ENCODE results near the gene SEC61G. TPM values are rescaled to one million over a fixed set of nuclear protein-coding genes. Genes with fewer than 3 reads are reported as not detected.

Gene SEC61G
- total RNA-seq, 2 donors from 2014 or later: 95.1 to 161 TPM

GRCh38 chr7:54712820-54713219 lies 46.2 kb downstream of the SEC61G start:
- Mint-ChIP-seq H3K9me3 (peaks cover 7 to 15% of the 10 kb centered on the region in 2 donors), H3K27ac (no peak overlapping the region)
- ATAC-seq: no peak

DNA sequence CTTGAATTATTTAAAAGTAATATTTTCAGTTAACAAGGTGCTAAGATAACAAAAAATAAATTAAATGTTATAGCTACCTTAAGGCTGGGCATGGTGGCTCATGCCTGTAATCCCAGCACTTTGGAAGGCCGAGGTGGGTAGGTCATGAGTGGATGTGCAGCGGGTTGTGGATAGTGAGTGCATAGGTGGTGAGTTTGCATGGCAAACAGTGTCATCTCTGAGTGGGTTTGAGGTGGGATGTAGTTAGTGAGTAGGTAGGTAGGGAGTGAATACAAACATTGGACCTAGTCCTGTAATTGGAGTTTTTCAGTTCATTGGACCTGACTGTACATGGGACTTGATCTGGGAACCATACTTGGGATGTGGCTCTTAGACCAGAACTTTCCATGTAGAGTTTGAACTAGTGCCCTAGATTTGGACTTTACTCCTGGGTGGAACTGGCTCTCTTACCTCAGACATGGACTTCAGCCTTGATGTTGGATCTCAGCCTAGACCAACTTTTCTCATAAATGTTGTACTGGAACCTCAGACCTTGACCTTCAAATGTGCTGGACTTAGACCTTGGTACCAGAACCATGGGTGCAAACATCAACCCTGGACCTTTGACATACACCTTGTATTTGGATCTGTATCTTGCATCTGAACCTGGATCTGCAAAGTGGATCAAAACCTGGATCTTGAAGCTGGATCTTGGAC lies 47.0 kb downstream of the SEC61G start:
- H3K36me3 Mint-ChIP-seq: peaks cover 6 to 9% of the 10 kb centered on the region in 2 donors
- no peak for ATAC-seq
- H3K9me3 Mint-ChIP-seq: peaks cover 7 to 18% of the 10 kb centered on the region in 2 donors

More at GRCh38 chr7:54712820-54713219, 46.2 kb downstream of the SEC61G start:
- H3K36me3 Mint-ChIP-seq: peaks cover 6 to 7% of the 10 kb centered on the region in 2 donors
- DNase-seq (ENCODE audit: low spot score in 2 of 2): no peak

GRCh38 chr7:54709283-54709682 lies 49.7 kb downstream of the SEC61G start:
- ATAC-seq: no peak
- no peak for DNase-seq (ENCODE audit: low spot score in 2 of 2)

More for the DNA sequence above, 47.0 kb downstream of the SEC61G start:
- no peak for DNase-seq (ENCODE audit: low spot score in 2 of 2)
- no peak overlapping the region for H3K27ac Mint-ChIP-seq

DNA sequence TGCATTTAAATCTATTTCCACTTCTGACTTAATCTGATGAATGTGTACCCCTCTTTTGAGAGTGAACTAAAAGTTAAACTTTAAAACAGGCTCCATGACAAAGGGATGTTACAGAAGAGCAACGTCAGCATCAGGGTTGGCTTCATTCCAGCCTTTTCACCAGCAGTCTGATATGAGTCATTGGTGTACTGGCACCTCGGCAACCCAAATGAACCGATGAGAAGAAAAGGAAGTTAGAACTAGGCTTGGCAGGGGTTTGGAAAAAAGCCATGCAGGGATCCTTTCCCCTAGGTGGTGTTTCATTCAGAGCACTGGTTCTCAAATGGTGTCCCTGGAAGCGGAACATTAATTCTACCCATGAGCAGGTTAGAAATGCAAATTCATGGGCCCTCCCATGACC lies 53.6 kb downstream of the SEC61G start:
- peaks cover 7 to 16% of the 10 kb centered on the region in 2 donors for H3K9me3 Mint-ChIP-seq
- no peak overlapping the region for H3K27ac Mint-ChIP-seq
- peaks cover 6 to 14% of the 10 kb centered on the region in 2 donors for H3K36me3 Mint-ChIP-seq
- DNase-seq (ENCODE audit: low spot score in 2 of 2) (no peak), ATAC-seq (no peak)

More at GRCh38 chr7:54709283-54709682, 49.7 kb downstream of the SEC61G start:
- H3K36me3 Mint-ChIP-seq: peaks cover 6 to 14% of the 10 kb centered on the region in 2 donors
- peaks cover 7 to 19% of the 10 kb centered on the region in 2 donors for H3K9me3 Mint-ChIP-seq
- H3K27ac Mint-ChIP-seq: no peak overlapping the region

DNA sequence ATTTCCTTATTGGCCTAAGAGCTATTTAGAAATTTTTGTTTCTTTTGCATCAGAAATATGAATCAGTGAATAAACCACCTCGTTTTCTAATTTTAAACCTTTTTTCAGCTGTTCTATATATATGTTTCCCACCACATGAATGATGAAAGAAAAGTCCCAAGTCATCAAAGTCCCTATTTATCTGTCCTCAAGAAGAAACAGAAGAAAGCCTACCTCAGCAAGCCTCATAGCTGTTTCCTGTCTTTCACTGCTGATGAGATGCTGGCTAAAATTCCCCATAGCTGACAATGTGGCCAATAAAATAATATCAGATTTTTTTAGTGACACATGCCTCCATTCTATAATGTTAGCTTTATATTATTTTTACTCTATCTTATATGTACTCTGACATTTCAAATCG lies 54.2 kb downstream of the SEC61G start:
- ATAC-seq: no peak
- Mint-ChIP-seq H3K9me3 (peaks cover 7 to 16% of the 10 kb centered on the region in 2 donors), H3K27ac (no peak overlapping the region), H3K36me3 (peaks cover 6 to 14% of the 10 kb centered on the region in 2 donors)
- no peak for DNase-seq (ENCODE audit: low spot score in 2 of 2)

Other genes starting within 250 kb of the SEC61G start
- gene VSTM2A, start 216.8 kb downstream of the SEC61G start, total RNA-seq: not detected